Fibroblast of mammary gland (primary cell): ENCODE measurements around the gene RASD1.

Source experiments
- DNase-seq: peaks from one replicate; pipeline ENCODE4 v3.0.0-alpha.2; 2010; ENCODE audit warnings: low read depth
- H3K4me3 ChIP-seq: 2 replicates; pipeline ENCODE4 v1.5.1; 2011; ENCODE audit warnings: low read depth, mild to moderate bottlenecking, low read length, moderate library complexity; ENCODE audit not compliant: control insufficient read depth
- CTCF ChIP-seq: conservative IDR thresholded peaks from 2 replicates; pipeline ENCODE4 v1.5.1; 2011; ENCODE audit warnings: low read depth, low read length, inconsistent platforms; ENCODE audit not compliant: control insufficient read depth, insufficient read depth

Gene RASD1

DNA sequence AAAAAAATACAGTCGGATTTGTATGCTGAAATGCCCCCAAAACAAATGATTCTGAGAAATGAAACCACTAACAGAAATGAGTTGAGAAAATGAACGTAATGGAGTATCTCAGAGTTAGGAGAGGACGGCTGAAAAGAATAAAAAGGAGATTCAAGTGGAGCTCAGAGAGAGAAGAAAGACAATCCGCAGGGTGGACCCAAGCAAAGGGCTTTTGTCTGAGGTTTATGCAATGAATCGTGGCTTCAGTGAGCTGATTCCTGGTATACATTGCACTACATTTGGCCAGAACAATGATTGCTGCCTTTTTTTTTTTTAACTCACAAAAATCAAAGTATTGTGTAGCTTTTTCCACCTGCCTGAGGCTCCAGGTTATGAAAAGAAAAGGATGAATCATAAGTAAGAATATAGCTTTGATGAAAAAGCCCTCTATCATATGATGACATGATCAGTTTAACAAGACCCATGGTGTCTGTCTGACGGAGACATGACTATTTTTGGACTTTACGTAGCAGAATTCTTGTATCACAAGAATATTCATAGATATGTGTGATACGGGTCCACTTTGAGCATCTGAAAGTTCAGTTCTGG, 23.8 kb downstream of the RASD1 start:
- TF ChIP-seq CTCF: no peak
- no peak for DNase-seq
- H3K4me3 ChIP-seq: no peak overlapping the region

DNA sequence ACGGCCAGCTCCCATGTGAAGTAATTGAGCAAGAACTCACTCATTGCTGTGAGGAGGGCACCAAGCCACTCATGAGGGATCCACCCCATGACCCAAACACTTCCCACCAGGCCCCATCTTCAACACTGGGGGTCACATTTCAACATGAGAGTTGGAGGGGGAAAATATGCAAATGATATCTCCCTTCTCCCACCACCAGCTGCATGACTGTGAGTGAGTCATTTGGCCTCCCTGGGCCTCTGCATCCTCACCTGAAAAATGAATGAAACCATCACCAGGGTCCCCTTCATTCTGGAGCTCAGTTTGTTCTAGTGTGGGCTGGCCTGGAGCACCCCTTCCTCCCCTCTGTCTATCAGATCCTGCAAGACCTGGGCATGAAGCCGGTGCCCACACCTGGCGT, 26.2 kb downstream of the RASD1 start:
- TF ChIP-seq CTCF: no peak
- no peak for DNase-seq
- H3K4me3 ChIP-seq: no peak overlapping the region

- DNase-seq: no peak
- TF ChIP-seq CTCF: no peak
- no peak overlapping the region for H3K4me3 ChIP-seq
These were observed 26.8 kb downstream of the RASD1 start for GRCh38 chr17:17469358-17469757.

GRCh38 chr17:17468217-17469010, 27.8 kb downstream of the RASD1 start:
- no peak overlapping the region for H3K4me3 ChIP-seq
- no peak for DNase-seq
- no peak for TF ChIP-seq CTCF

GRCh38 chr17:17467720-17468119, 28.5 kb downstream of the RASD1 start:
- DNase-seq: peak; percentile 56
- no peak for TF ChIP-seq CTCF

DNA sequence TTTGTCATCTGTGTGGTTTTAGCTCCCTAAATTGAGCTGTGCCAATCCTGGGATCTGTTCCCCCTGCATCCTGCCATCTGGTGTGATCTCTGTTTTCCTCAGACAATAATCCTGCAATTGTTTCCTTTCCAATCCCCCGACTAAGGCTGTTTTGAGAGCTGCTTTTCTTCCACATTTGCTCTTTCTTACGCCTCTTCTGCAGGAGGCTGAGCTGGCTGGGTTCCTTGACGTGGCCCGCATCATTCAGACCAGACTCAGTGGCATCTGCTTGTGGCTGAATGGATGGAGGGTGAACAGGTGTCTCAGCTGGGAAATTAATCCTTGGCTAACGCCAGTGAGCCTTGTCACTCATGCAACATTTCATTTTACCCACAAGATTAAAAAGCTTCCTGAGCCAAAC, 29.2 kb downstream of the RASD1 start:
- DNase-seq: no peak
- TF ChIP-seq CTCF: no peak
- no peak overlapping the region for H3K4me3 ChIP-seq

More at GRCh38 chr17:17467720-17468119, 28.5 kb downstream of the RASD1 start:
- H3K4me3 ChIP-seq: no peak overlapping the region
